GM18951 (cell line): ENCODE data around the gene TMEM219.

Source experiments
- POLR2A ChIP-seq: IDR thresholded peaks from 4 replicates; pipeline ENCODE4 v1.6.1; 2011; ENCODE audit warnings: mild to moderate bottlenecking; ENCODE audit not compliant: insufficient read length, insufficient read depth; ENCODE audit errors: extremely low read depth
- in situ Hi-C: fragments of 300-500 bp; cut with MboI; formaldehyde crosslinking; loops from one replicate; pipeline ENCODE4 v1.12.0; 2022; ENCODE audit warnings: low sequenced_read_pairs, mixed read lengths, inconsistent platforms; ENCODE audit not compliant: unreplicated experiment

Gene TMEM219

DNA sequence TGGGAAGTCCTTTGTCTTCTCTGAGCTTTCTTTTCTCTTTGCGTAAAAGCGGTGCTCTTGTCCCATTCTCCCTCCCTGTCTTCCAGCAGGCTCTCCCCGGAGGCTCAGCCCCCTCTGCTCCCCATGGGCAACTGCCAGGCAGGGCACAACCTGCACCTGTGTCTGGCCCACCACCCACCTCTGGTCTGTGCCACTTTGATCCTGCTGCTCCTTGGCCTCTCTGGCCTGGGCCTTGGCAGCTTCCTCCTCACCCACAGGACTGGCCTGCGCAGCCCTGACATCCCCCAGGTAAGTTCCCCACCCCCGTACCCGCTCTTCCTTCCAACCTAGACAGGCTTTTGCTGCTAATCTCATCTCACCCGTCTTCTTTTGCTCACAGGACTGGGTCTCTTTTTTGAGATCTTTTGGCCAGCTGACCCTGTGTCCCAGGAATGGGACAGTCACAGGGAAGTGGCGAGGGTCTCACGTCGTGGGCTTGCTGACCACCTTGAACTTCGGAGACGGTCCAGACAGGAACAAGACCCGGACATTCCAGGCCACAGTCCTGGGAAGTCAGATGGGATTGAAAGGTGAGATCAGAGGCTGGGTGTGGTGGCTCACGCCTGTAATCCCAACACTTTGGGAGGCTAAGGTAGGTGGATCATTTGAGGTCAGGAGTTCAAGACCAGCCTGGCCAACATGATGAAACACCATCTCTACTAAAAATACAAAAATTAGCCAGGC, 1.3 kb downstream of the TMEM219 start:
- TF ChIP-seq POLR2A: no peak

DNA sequence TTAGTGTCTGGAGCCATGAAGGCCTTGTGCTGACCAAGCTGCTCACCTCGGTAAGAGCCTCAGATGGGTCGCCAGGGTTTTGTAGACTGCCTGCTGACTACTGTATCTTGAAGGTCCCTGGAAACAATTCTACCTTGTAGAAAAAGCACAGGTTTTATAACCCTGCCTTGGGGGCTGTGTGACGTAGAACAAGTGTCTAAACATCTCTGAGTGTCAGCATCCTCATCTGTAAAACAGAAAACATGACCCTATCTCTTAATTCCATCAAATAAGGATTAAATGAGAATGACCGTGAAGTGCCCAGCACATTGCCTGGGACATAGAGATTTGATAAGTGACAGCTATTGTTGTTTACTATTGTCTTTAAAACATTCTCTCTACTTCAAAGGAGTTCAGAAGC, 6.3 kb downstream of the TMEM219 start:
- TF ChIP-seq POLR2A: no peak
- in situ Hi-C loops: no loop called here

More for the DNA sequence above, 1.3 kb downstream of the TMEM219 start:
- in situ Hi-C loops: no loop called here

DNA sequence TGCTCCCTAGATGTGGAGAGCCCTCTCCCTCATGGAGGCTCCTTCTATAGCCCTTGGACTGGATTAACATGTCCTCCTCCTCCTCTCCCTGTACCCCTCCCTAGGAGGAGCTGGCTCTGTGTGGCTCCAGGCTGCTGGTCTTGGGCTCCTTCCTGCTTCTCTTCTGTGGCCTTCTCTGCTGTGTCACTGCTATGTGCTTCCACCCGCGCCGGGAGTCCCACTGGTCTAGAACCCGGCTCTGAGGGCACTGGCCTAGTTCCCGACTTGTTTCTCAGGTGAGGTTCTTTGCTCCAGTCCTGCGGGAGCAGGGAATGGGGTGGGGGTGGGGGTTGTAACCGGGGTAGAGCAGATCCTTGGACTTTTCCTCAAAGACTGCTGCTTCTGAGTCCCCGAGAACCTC, 9.4 kb downstream of the TMEM219 start:
- no peak for TF ChIP-seq POLR2A
- in situ Hi-C loops: no loop called here

DNA sequence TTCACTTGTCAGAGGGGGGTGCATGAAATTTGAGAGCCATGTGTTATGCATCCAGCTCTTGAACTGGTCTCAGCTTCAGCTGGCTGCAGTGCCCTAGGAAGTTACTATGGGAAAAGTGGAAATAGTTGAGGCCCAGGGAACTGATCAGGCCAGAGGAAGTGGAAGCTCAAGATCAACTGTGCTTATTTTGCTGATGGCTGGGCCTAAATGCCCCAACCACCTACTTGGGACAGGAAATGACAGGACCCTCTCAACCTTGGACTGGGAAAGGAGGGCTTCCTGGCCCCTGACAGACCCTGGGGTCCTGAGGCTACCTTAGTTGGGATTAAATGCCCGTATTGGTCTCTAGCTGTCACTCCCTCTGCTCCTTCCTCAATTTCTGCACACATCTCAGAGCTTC, 10.6 kb downstream of the TMEM219 start:
- in situ Hi-C loops: no loop called here
- no peak for TF ChIP-seq POLR2A

DNA sequence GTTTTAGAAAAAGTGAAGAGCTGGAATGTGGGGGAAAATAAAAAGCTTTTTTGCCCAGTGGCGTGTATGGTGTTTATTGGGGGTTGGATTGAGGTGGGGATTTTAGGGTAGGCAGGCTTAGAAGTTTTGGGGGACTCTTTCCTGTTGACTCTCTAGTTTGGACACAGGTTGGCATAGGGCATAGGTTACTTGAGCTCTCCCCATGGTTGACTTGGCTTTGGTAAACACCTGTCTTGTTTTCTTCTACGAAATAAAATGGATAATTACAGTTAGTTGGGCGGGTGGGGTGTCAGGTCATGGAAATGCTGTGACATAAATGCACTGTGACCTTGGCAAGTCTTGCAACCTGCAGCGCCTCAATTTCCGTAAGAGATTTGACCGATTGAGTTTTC, 11.1 kb downstream of the TMEM219 start:
- no peak for TF ChIP-seq POLR2A
- in situ Hi-C loops: no loop called here

DNA sequence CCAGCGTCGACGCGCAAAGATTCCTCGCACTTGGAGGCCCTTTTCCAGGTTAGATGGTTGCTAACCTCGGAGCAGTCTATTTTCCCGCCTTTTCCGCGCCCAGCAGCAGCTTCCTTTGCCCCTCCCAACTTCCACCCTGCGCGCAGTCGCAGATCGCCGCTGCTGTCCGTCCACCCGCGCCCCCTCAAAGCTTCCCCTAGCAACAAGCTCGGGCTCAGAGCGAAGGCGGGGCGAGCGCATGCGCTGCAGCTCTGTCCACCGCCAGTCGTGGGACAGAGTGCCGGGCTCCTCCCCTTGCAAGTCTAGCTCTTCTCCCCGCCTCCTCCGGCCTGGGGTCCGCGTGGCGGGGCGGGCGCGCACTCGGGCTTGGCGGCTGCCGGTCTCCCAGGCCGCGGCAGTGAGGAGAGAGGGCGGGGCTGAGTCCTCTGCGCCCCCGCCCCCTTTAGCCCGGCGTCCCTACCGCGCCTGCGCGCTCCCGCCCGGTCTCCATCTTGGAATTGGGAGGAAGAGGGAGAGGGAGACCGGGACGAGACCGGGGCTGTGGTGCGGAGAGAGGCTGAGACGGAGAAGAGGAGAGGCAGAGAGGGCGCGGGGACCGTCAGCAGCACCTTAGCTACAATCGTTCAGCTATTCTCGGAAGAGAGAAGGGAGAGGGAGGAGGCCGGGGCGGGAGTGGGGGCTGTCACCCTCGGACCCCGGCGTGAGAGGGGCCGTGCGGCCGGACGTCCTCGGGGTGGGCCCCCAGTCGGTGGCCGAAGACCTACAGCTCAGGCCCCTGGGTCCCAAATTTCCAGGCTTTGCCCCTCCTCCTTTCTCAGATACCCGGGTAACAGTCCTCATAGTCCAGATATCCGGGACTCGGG, 11.7 kb downstream of the TMEM219 start, which contains the start of gene TAOK2:
Gene TAOK2 (plus strand): TSS at position 485 of the 863 bp plus-strand sequence. CDS start 3,905 bp downstream, outside the sequence.
- peak; percentile 93 for TF ChIP-seq POLR2A
- in situ Hi-C loops: no loop called here

DNA sequence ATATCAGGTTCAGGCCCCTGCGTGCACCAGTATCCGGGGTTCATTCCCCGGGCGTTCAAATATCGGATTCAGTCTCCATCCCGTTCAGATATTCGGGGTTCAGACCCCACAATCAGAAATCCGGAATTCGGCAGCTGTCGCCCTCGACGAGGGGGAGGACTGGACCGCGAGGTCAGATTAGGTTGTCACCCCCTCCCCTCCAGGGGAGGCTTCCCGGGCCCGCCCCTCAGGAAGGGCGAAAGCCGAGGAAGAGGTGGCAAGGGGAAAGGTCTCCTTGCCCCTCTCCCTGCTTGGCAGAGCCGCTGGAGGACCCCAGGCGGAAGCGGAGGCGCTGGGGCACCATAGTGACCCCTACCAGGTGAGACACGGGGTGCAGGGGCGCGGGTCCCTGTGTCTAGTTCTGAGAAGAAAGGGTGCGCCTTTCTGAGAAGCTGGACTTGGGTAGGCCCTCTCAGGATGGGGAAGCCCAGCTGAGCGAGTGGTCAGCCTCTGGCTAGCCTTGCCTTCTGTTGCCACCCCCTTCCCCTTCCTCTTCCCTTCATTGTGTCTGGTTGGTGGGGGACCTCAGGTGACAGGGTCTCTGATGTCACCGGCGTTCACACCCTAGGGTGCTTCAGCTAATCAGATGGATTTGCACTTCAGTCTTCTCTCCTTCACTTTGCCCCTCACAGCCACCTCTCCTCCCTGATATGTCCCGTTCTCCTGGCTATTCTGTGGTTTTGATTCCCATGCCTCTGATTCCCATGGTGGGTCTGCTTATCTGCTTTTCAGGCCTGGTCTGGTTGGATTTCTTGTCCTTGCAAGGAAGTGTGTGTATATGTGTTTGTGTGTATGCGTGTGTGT, 12.6 kb downstream of the TMEM219 start:
- no peak for TF ChIP-seq POLR2A
- in situ Hi-C loops: no loop called here

DNA sequence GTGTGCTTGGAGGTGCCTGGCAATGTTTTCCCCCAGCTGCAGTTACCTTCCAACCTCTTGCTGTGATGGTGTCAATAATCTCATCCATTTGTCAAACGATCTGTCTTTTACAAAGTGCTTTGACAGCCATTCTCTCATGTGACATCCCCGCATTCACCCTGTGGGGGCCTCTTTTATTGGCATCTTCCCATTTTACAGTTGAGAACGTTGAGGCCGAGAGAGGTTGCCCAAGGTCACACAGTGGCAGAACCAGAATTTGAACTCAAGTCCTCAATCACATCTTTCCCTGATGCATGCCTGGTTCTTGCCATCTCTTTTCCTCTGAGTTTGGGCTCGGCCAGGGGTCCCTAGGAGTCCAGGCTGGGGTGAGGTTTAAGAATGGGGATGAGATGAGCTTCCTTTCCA, 13.3 kb downstream of the TMEM219 start:
- TF ChIP-seq POLR2A: no peak
- in situ Hi-C loops: no loop called here

DNA sequence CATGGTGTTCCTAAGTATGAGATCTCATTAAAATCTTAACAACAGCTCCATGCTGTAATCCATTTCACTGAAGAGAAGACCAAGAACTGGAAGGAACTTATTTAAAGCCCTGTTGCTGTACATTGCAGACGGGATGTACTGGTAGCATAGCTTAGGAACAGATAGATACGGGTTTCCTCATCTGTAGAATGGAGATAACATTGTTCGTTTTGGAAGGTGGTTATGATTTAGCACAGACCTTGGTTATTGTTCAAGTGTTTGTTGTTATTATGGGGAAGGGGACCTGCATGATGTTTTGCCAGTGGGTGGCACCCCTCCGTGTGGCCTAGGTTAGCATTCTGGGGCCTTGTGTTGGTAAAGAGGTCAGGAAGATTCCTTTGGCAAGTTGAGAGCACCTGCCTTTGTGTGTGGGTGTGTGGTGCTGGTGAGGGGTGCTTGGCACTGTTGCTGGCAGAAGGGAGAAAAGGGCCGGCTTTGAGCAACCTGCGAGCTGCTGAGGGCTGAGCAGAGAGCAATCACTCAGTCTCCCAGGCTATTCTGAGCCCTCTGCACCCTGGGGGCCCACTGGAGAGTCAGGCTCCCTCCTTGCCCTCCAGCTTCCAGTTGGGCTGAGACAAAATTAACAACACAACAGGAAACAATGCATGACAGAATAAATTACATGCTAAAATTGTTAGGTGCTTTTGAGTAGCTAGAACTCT, 14.1 kb downstream of the TMEM219 start:
- no peak for TF ChIP-seq POLR2A
- in situ Hi-C loops: no loop called here

DNA sequence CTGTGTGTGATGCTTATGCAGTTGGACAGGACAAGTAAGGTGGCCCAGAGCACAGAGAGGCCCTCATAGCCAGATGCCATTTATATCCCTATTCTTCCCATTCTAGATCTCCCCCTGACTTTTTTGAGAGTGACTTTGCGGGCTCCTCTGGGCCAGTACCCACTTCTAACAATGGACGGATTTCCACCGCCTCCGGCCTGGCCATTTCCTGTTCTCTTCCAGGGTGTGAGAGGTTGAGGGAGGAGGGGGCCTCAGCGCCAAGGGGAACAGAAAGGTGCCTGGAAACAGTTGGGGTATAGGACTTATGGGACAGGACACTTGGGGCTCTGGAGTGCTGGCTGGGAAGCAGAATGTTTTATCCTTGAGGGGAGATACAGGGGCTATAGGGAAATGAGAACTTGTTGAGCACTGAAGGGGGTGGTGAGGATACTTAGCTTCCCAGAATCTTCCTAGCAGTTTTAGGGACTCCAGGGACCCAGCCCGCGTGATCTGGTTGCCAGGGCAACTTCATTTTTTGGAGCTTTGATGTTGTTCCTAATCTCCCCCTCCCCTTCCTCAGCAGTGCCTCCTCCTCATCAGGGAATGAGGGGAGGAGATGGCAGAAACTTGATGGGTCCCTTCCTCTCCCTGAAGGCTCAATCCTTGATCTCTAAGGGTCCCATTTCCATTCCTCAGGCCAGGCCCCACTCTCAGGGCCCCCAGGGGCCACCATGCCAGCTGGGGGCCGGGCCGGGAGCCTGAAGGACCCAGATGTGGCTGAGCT, 15.4 kb downstream of the TMEM219 start:
- in situ Hi-C loops: no loop called here
- TF ChIP-seq POLR2A: no peak

DNA sequence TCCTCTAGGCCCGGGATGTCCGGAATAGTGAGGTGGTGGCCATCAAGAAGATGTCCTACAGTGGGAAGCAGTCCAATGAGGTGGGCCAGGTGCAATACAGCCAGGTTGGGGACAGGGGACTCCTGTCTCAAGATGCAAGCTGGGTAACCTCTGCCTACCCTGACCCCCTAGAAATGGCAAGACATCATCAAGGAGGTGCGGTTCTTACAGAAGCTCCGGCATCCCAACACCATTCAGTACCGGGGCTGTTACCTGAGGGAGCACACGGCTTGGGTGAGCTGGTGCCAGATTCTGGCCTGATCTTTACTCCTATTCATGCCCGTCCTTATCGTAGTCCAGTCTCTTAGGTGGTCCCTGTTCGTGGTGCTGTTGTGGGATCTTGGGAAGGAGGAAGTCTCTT, 16.2 kb downstream of the TMEM219 start:
- no peak for TF ChIP-seq POLR2A
- in situ Hi-C loops: no loop called here

DNA sequence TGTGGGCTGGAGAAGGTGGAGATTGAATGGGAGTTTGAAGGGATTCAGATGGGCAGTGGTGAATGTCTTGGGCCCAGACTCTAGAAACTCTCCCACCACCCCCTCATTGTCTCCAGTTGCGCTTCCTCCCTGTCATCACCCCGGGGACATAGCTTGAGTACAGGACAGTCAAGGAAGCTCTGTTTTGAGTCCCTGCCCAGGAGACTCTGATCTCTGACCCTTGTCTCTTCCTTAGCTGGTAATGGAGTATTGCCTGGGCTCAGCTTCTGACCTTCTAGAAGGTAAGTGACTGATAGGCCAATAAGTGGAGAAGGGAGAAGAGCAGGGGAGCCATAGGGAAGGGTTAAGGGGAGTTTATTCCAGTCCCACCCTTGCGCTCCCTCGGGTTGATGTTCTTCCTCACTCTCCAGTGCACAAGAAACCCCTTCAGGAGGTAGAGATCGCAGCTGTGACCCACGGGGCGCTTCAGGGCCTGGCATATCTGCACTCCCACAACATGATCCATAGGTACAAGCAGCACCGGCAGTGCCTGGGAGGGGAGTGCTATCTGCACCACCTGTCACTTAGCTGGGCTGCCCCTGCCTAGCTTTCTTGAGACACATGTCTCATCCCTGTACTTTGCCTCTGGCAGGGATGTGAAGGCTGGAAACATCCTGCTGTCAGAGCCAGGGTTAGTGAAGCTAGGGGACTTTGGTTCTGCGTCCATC, 16.8 kb downstream of the TMEM219 start:
- TF ChIP-seq POLR2A: no peak
- in situ Hi-C loops: no loop called here
